ENCODE results near the gene TGFB1.
"Not testable (repeated sequence)": the region's sequence is repeated elsewhere in the genome, so short reads cannot be mapped to it uniquely, and the experiment has no call there.

Gene TGFB1

DNA sequence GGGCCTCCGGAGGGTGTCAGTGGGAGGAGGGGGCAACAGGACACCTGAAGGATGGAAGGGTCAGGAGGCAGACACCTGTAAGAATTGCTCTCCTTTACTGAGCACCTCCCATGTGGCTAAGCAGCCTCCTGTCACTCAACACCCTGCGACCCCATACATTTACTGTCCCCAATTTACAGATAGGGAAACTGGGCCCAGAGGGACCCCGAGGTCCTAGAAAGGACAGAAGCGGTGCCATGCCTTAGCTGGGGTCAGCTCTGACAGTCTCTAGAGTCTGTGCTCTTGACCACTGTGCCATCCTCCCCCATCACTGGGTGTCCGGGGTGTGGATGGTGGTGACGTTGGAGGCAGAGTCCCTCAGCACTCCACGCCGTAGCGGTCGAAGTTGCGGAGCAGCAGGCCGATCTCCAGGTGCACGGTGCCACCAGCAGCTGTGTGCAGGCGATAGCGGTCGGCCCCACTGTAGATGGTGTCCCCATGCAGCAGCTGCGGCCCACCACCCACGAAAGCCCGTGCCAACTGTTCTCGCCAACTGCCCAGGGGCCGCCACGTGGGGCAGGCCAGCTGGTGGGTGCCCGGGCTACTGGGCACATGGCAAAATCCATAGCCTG lies 726 bp upstream of the TGFB1 start:
- peaks cover 35% of the 10 kb centered on the region for H3K4me1 Mint-ChIP-seq
- H3K27me3 Mint-ChIP-seq (ENCODE audit: low read depth, poor library complexity), result peaks cover 7% of the 10 kb centered on the region
- H3K27ac Mint-ChIP-seq, result no peak overlapping the region
- no peaks in the 10 kb centered on the region for H3K36me3 Mint-ChIP-seq (ENCODE audit: low read depth)
- H3K4me3 Mint-ChIP-seq, result peak overlapping the region; percentile 88
- TF ChIP-seq, protein P1, sequence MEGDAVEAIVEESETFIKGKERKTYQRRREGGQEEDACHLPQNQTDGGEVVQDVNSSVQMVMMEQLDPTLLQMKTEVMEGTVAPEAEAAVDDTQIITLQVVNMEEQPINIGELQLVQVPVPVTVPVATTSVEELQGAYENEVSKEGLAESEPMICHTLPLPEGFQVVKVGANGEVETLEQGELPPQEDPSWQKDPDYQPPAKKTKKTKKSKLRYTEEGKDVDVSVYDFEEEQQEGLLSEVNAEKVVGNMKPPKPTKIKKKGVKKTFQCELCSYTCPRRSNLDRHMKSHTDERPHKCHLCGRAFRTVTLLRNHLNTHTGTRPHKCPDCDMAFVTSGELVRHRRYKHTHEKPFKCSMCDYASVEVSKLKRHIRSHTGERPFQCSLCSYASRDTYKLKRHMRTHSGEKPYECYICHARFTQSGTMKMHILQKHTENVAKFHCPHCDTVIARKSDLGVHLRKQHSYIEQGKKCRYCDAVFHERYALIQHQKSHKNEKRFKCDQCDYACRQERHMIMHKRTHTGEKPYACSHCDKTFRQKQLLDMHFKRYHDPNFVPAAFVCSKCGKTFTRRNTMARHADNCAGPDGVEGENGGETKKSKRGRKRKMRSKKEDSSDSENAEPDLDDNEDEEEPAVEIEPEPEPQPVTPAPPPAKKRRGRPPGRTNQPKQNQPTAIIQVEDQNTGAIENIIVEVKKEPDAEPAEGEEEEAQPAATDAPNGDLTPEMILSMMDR (IDR thresholded peaks at IDR 0.05), result no peak
- H3K9me3 Mint-ChIP-seq, result no peaks in the 10 kb centered on the region
- no peak for DNase-seq

DNA sequence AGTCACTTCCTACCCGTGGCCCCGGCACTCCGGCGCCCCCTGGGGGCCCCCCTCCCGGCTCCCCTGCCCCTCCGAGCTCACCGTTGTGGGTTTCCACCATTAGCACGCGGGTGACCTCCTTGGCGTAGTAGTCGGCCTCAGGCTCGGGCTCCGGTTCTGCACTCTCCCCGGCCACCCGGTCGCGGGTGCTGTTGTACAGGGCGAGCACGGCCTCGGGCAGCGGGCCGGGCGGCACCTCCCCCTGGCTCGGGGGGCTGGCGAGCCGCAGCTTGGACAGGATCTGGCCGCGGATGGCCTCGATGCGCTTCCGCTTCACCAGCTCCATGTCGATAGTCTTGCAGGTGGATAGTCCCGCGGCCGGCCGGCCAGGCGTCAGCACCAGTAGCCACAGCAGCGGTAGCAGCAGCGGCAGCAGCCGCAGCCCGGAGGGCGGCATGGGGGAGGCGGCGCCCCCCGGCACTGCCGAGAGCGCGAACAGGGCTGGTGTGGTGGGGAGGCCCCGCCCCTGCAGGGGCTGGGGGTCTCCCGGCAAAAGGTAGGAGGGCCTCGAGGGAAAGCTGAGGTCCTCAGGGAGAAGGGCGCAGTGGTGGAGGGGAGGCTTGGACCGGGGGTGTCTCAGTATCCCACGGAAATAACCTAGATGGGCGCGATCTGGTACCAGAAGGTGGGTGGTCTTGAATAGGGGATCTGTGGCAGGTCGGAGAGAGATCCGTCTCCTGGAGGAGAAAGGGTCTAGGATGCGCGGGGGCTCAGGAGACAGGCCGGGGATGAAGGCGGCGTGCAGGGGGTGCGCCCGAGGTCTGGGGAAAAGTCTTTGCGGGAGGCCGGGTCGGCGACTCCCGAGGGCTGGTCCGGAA lies 885 bp downstream of the TGFB1 start:
- Mint-ChIP-seq H3K9me3 (no peaks in the 10 kb centered on the region), H3K27me3 (ENCODE audit: low read depth, poor library complexity) (peaks cover 7% of the 10 kb centered on the region), H3K4me1 (peaks cover 35% of the 10 kb centered on the region)

DNA sequence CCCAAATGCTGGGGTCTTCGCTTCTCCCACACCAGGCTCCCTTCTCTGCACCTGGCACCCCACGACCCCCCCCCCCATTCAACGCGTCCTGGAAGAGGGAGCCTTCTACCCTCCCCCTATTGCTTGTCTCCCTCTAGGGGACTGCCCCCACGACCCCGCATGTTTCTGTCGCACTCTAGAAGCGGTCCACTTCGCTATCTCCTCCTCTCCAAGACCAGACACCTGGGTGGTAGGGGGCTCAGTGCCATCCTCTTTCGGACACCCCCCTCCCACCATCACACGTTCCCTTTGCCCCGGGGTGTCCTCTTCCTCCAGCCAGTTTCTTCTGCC lies 1.5 kb downstream of the TGFB1 start:
- Mint-ChIP-seq H3K36me3 (ENCODE audit: low read depth) (peaks cover 9% of the 10 kb centered on the region), H3K27ac (no peak overlapping the region), H3K4me3 (peak overlapping the region; percentile 88), H3K9me3 (no peaks in the 10 kb centered on the region), H3K27me3 (ENCODE audit: low read depth, poor library complexity) (peaks cover 7% of the 10 kb centered on the region), H3K4me1 (peaks cover 35% of the 10 kb centered on the region)
- no peak for DNase-seq
- TF ChIP-seq, protein P1 (IDR thresholded peaks at IDR 0.05), result no peak

More for the DNA sequence above, 885 bp downstream of the TGFB1 start:
- H3K4me3 Mint-ChIP-seq, result peak overlapping the region; percentile 88
- peak overlapping the region; percentile 16 for H3K27ac Mint-ChIP-seq
- DNase-seq, result peak; percentile 75
- TF ChIP-seq, protein P1 (IDR thresholded peaks at IDR 0.05), result peak; percentile 32
- H3K36me3 Mint-ChIP-seq (ENCODE audit: low read depth), result peaks cover 9% of the 10 kb centered on the region

DNA sequence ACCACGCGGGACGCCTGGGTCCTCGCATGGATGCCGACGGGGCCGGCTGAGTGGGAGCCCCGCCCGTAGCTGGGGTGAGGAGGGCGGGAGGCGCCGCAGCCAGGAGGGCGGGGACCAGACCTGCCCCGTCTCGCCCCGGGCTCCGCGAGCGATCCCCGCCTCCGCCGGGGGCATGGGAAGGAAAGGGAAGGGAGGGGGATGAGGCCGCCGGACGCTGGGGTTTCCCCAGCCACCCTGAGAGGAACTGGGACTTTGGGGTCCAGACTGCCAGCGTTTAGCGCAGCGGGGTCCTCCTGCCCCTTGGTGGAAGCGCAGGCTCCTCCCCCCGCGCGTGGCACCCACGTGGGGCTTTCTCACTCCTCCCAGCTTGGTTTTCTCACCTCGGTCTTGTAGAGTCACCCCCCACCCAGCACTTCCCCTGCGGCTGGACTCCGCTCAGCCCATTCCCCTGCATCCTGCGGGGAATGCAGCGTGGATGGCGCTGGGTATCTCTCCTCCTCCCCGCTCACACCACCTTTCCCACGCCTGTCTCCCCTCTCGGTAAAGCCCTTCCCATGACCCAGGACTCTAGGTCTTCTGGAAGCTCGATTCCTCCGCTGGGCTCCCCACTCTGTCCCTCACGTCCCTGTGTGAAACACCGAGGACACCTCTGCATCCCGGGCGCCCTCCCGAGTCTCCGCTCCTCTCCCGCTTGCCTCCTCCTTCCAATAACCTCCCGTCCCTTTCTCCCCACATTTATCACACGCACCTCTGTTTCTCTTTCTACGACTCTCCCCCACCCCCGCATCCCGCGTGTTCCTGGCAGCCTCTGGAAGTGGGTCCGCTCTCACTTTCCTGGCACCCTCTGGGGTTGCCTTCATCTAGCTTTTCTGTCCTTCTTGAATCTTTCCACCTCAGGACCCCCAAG lies 2.1 kb downstream of the TGFB1 start:
- H3K27me3 Mint-ChIP-seq (ENCODE audit: low read depth, poor library complexity), result peaks cover 7% of the 10 kb centered on the region
- H3K9me3 Mint-ChIP-seq, result no peaks in the 10 kb centered on the region
- no peak overlapping the region for H3K27ac Mint-ChIP-seq
- TF ChIP-seq, protein P1 (IDR thresholded peaks at IDR 0.05), result no peak
- DNase-seq, result peak; percentile 67
- H3K4me1 Mint-ChIP-seq, result peaks cover 35% of the 10 kb centered on the region
- peak overlapping the region; percentile 88 for H3K4me3 Mint-ChIP-seq
- peaks cover 13% of the 10 kb centered on the region for H3K36me3 Mint-ChIP-seq (ENCODE audit: low read depth)

DNA sequence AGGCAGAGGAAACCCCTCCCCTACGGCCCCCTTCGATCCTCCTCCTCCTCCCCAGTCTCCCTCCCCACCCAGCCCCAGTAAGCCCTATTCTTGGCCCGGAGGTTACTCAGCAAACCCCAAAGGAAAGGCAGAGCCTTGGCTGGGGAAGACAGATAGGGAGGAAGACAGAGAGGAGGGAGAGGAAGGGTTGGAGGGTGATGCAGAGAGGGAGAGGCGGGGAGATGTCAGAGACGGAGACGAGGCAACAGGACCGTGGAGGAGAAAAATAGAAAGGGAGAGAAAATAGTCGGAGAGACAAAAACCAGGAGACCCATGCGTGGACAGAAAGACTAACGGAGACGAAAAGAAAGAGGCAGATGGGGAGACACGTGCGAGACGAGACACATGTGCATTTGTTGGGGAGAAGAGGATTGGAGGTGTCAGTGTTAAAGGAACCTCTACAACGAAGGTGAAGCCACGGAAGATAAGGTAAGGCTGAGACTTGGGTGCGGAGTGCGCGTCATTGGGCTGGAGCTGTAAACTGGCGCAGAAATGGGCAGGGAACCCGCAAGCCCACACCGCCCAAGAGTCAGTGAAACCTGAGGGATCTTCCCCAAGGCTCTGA lies 2.9 kb downstream of the TGFB1 start:
- Mint-ChIP-seq H3K4me3 (peak overlapping the region; percentile 88), H3K4me1 (peaks cover 35% of the 10 kb centered on the region), H3K27me3 (ENCODE audit: low read depth, poor library complexity) (peaks cover 7% of the 10 kb centered on the region), H3K36me3 (ENCODE audit: low read depth) (peaks cover 17% of the 10 kb centered on the region), H3K27ac (peak overlapping the region; percentile 42), H3K9me3 (no peaks in the 10 kb centered on the region)
- TF ChIP-seq, protein P1 (IDR thresholded peaks at IDR 0.05), result no peak
- DNase-seq, result no peak

DNA sequence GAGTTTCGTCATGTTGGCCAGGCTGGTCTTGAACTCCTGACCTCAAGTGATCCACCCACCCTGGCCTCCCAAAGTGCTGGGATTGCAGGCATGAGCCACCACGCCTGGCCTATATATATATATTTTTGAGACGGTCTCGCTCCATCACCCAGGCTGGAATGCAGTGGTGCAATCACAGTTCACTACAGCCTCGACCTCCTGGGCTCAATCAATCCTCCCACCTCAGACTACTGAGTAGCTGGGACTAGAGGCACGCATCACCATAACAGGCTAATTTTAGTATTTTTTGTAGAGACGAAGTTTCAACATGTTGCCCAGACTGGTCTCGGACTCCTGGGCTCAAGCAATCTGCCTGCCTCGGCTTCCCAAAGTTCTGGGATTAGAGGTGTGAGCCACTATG lies 6.8 kb downstream of the TGFB1 start:
- not testable (repeated sequence) for H3K4me3 Mint-ChIP-seq; DNase-seq; H3K27me3 Mint-ChIP-seq (ENCODE audit: low read depth, poor library complexity); H3K27ac Mint-ChIP-seq; H3K9me3 Mint-ChIP-seq
- Mint-ChIP-seq H3K36me3 (ENCODE audit: low read depth) (peaks cover 38% of the 10 kb centered on the region), H3K4me1 (peaks cover 17% of the 10 kb centered on the region)

Measured in nephron progenitor cell (in vitro differentiated cells).